GM19099 (cell line): ENCODE data around the gene SEH1L.

Experiments
- POLR2A ChIP-seq: IDR thresholded peaks from 3 replicates; pipeline ENCODE4 v1.6.1; 2011; ENCODE audit warnings: low read depth; ENCODE audit not compliant: insufficient read length; ENCODE audit errors: extremely low read depth

The SEH1L gene

GRCh38 chr18:13003466-13003896, 55.7 kb downstream of the SEH1L start:
- TF ChIP-seq POLR2A, result no peak

GRCh38 chr18:13004396-13004795, 56.6 kb downstream of the SEH1L start:
- no peak for TF ChIP-seq POLR2A

- TF ChIP-seq POLR2A, result no peak
Observed at GRCh38 chr18:13005289-13005688, 57.5 kb downstream of the SEH1L start.

GRCh38 chr18:13006531-13007247, 58.9 kb downstream of the SEH1L start:
- no peak for TF ChIP-seq POLR2A

GRCh38 chr18:13007248-13007560, 59.4 kb downstream of the SEH1L start:
- TF ChIP-seq POLR2A, result no peak

- no peak for TF ChIP-seq POLR2A
Observed at GRCh38 chr18:13011719-13012118, 63.9 kb downstream of the SEH1L start.

GRCh38 chr18:13014232-13014631, 66.4 kb downstream of the SEH1L start:
- TF ChIP-seq POLR2A, result no peak

GRCh38 chr18:13014818-13015217, 67.0 kb downstream of the SEH1L start:
- no peak for TF ChIP-seq POLR2A

- TF ChIP-seq POLR2A, result no peak
Observed at GRCh38 chr18:13017247-13017875, 69.5 kb downstream of the SEH1L start.

GRCh38 chr18:13018374-13018773, 70.6 kb downstream of the SEH1L start:
- no peak for TF ChIP-seq POLR2A

- TF ChIP-seq POLR2A, result no peak
Observed at GRCh38 chr18:13019301-13019700, 71.5 kb downstream of the SEH1L start.

- TF ChIP-seq POLR2A, result no peak
Observed at GRCh38 chr18:13022644-13023043, 74.8 kb downstream of the SEH1L start.

- TF ChIP-seq POLR2A, result no peak
Observed at GRCh38 chr18:13025233-13025632, 77.4 kb downstream of the SEH1L start.

- TF ChIP-seq POLR2A, result no peak
Observed at GRCh38 chr18:13026583-13027270, 78.9 kb downstream of the SEH1L start.

GRCh38 chr18:13028869-13029268, 81.1 kb downstream of the SEH1L start:
- TF ChIP-seq POLR2A, result no peak

- TF ChIP-seq POLR2A, result no peak
Observed at GRCh38 chr18:13032173-13032572, 84.4 kb downstream of the SEH1L start.

GRCh38 chr18:13035249-13035914, 87.6 kb downstream of the SEH1L start:
- TF ChIP-seq POLR2A, result no peak
